CD14-positive monocyte (primary cell): ENCODE results near the gene HNF1B. TPM values are rescaled to one million over a fixed set of nuclear protein-coding genes. Genes with fewer than 3 reads are reported as not detected.

Source experiments
- DNase-seq, 3 donors: peaks; one replicate each; pipeline ENCODE4 v3.0.0-alpha.2; 2011 to 2022
- H2AFZ ChIP-seq: 2 replicates; pipeline ENCODE4 v1.6.0; 2012; ENCODE audit warnings: mild to moderate bottlenecking, low read depth, low read length, inconsistent platforms; ENCODE audit not compliant: insufficient read depth, poor library complexity, severe bottlenecking
- H3K27ac ChIP-seq, 2 donors: 1 replicate in 1 of 2; 2 replicates in 1 of 2; pipeline ENCODE4 v1.5.1; 2012 to 2013; ENCODE audit warnings: low read length in 2 of 2, control low read depth in 1 of 2, inconsistent platforms in 1 of 2, low read depth in 1 of 2, mild to moderate bottlenecking in 1 of 2
- H3K27me3 ChIP-seq, 2 donors: one replicate each; pipeline versions ENCODE4 v1.6.0 to v1.6.1; 2011 to 2013; ENCODE audit warnings: low read length in 2 of 2; ENCODE audit not compliant: control insufficient read depth in 2 of 2, insufficient read depth in 2 of 2
- H3K36me3 ChIP-seq, 2 donors: replicated peaks in 1 of 2; 1 replicate in 1 of 2; 2 replicates in 1 of 2; pipeline versions ENCODE4 v1.5.1 to v1.6.1; 2012 to 2013; ENCODE audit warnings: low read length in 2 of 2, control low read depth in 1 of 2, inconsistent platforms in 1 of 2, mild to moderate bottlenecking in 1 of 2; ENCODE audit not compliant: insufficient read depth in 2 of 2, control insufficient read depth in 1 of 2
- H3K4me1 ChIP-seq, 2 donors: 1 replicate in 1 of 2; 2 replicates in 1 of 2; pipeline versions ENCODE4 v1.5.1 to v1.6.1; 2012 to 2013; ENCODE audit warnings: low read length in 2 of 2, control low read depth in 1 of 2, inconsistent platforms in 1 of 2, mild to moderate bottlenecking in 1 of 2, moderate library complexity in 1 of 2; ENCODE audit not compliant: insufficient read depth in 2 of 2, control insufficient read depth in 1 of 2
- H3K4me2 ChIP-seq: replicated peaks from 2 replicates; pipeline ENCODE3; 2012; ENCODE audit warnings: low read length, moderate library complexity, mild to moderate bottlenecking; ENCODE audit not compliant: poor library complexity, severe bottlenecking; ENCODE audit errors: extremely low read depth
- H3K4me3 ChIP-seq, 3 experiments: fragments of 200-600 bp in 1 of 3; sonication (generic) in 1 of 3; replicated peaks in 1 of 3; 1 replicate in 2 of 3; 2 replicates in 1 of 3; pipeline ENCODE4 v1.5.1; 2011 to 2013; ENCODE audit warnings: low read length in 3 of 3, mild to moderate bottlenecking in 3 of 3, control low read depth in 2 of 3, low read depth in 2 of 3, inconsistent platforms in 1 of 3, moderate library complexity in 1 of 3
- H3K79me2 ChIP-seq: 2 replicates; pipeline ENCODE4 v1.6.0; 2012; ENCODE audit warnings: mild to moderate bottlenecking, control low read depth, inconsistent platforms, low read length, moderate library complexity; ENCODE audit not compliant: insufficient read depth
- H3K9ac ChIP-seq: 2 replicates; pipeline ENCODE4 v1.6.0; 2017; ENCODE audit warnings: low read length, mild to moderate bottlenecking; ENCODE audit not compliant: insufficient read depth, poor library complexity, severe bottlenecking
- H3K9me3 ChIP-seq, 2 donors: replicated peaks in 1 of 2; 1 replicate in 1 of 2; 2 replicates in 1 of 2; pipeline versions ENCODE4 v1.5.1 to v1.6.1; 2012 to 2013; ENCODE audit warnings: low read length in 2 of 2, control low read depth in 1 of 2; ENCODE audit not compliant: control insufficient read depth in 1 of 2, insufficient read depth in 1 of 2
- H4K20me1 ChIP-seq: 2 replicates; pipeline ENCODE4 v1.6.0; 2012; ENCODE audit warnings: mild to moderate bottlenecking, low read length, control low read depth, moderate library complexity; ENCODE audit not compliant: insufficient read depth
- H3K27ac Mint-ChIP-seq, 7 donors: one replicate each; pipeline ENCODE4 v1.8.0; 2020; ENCODE audit warnings: mild to moderate bottlenecking in 7 of 7, mixed read lengths in 7 of 7, moderate library complexity in 6 of 7, inconsistent platforms in 2 of 7
- H3K27me3 Mint-ChIP-seq, 3 donors: one replicate each; pipeline ENCODE4 v1.8.0; 2021 to 2022; ENCODE audit warnings: low read depth in 3 of 3, mild to moderate bottlenecking in 3 of 3, mixed read lengths in 3 of 3, moderate library complexity in 3 of 3, inconsistent platforms in 1 of 3
- H3K36me3 Mint-ChIP-seq, 2 donors: one replicate each; pipeline ENCODE4 v1.8.0; 2020; ENCODE audit warnings: mixed read lengths in 2 of 2, inconsistent platforms in 1 of 2, mild to moderate bottlenecking in 1 of 2
- H3K4me1 Mint-ChIP-seq: one replicate; pipeline ENCODE4 v1.8.0; 2020; ENCODE audit warnings: mild to moderate bottlenecking, mixed read lengths
- H3K4me3 Mint-ChIP-seq, 2 donors: one replicate each; pipeline ENCODE4 v1.8.0; 2020; ENCODE audit warnings: mild to moderate bottlenecking in 2 of 2, mixed read lengths in 2 of 2, moderate library complexity in 1 of 2
- H3K9me3 Mint-ChIP-seq, 7 donors: one replicate each; pipeline ENCODE4 v1.8.0; 2020 to 2022; ENCODE audit warnings: mixed read lengths in 7 of 7, mild to moderate bottlenecking in 6 of 7, moderate library complexity in 6 of 7, inconsistent platforms in 2 of 7
- WGBS: methylation state at CpG from one replicate; pipeline ENCODE4 v1.1.5; 2013; ENCODE audit warnings: missing lambda C conversion rate; ENCODE audit not compliant: insufficient coverage; 5-methylcytosine and 5-hydroxymethylcytosine counted together
- intact Hi-C, 2 donors: fragments of 100-400 bp; cut with micrococcal nuclease; formaldehyde crosslinking; loops; one replicate each; pipeline versions ENCODE4 v1.15.0 to v1.15.1; 2023
- polyA plus RNA-seq, 3 donors: library from polyadenylated mRNA; depleted of rRNA in 1 of 3; unstranded in 2 of 3; stranded (reverse) in 1 of 3; fragments of 300-500 nt in 2 of 3; fragments of >200 nt in 1 of 3; fragmentation: Illumina TruSeq in 2 of 3; gene quantifications; 1 replicate in 2 of 3; 2 replicates in 1 of 3; pipeline ENCODE4 v1.2.3, GENCODE V29; 2012 to 2021
- TF ChIP-seq, protein P1 (sequence below): fragments of 200-600 bp; IDR thresholded peaks from one replicate; pipeline ENCODE4 v1.8.0; 2022; ENCODE audit warnings: antibody characterized with exemption, mild to moderate bottlenecking

The HNF1B gene
- polyA plus RNA-seq, 3 donors = not detected

DNA sequence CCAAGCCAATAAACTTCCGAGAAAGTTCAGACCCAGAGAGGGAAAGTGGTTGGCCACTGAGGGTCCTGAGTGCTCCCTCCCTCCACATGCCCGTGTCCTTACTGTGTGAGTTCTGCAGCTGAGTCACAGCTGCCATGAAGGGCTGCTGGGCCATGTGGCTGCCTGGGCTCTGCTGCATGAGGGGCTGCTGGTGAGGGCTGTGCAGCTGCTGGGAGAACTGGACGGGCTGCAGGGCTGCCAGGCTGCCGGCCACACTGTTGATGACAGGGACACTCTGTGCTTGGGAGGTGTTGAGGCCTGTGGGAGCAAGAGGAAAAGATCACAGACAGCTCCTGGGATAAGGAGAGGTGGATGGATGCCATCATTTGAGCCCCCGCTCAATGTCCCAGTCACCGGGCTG, 44.0 kb downstream of the HNF1B start:
- Histone ChIP-seq H3K27ac (no peak overlapping the region), H3K79me2 (no peaks in the 10 kb centered on the region), H3K4me1 (peaks cover 0 to 3% of the 10 kb centered on the region in 2 donors), H3K36me3 (no peaks in the 10 kb centered on the region), H3K4me3 (no peak overlapping the region), H4K20me1 (no peaks in the 10 kb centered on the region), H3K27me3 (peaks cover 0 to 4% of the 10 kb centered on the region in 2 donors), H2AFZ (no peak overlapping the region), H3K4me2 (no peak overlapping the region), H3K9me3 (no peaks in the 10 kb centered on the region), H3K9ac (no peak overlapping the region)
- H3K27ac Mint-ChIP-seq = no peak overlapping the region
- H3K4me3 Mint-ChIP-seq = no peak overlapping the region
- intact Hi-C loops = loop anchor here (5.0 to 10.0 kb wide), 3 partner anchors 64 to 144 kb away; no protein-coding TSS in a partner anchor
- no peaks in the 10 kb centered on the region for H3K9me3 Mint-ChIP-seq
- peaks cover 12 to 14% (median 14%) of the 10 kb centered on the region in 3 donors for H3K27me3 Mint-ChIP-seq
- peaks cover 2% of the 10 kb centered on the region for H3K4me1 Mint-ChIP-seq
- TF ChIP-seq, protein P1, sequence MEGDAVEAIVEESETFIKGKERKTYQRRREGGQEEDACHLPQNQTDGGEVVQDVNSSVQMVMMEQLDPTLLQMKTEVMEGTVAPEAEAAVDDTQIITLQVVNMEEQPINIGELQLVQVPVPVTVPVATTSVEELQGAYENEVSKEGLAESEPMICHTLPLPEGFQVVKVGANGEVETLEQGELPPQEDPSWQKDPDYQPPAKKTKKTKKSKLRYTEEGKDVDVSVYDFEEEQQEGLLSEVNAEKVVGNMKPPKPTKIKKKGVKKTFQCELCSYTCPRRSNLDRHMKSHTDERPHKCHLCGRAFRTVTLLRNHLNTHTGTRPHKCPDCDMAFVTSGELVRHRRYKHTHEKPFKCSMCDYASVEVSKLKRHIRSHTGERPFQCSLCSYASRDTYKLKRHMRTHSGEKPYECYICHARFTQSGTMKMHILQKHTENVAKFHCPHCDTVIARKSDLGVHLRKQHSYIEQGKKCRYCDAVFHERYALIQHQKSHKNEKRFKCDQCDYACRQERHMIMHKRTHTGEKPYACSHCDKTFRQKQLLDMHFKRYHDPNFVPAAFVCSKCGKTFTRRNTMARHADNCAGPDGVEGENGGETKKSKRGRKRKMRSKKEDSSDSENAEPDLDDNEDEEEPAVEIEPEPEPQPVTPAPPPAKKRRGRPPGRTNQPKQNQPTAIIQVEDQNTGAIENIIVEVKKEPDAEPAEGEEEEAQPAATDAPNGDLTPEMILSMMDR = no peak
- H3K36me3 Mint-ChIP-seq = no peaks in the 10 kb centered on the region
- WGBS = 73% methylated on average over 3 of the region's 6 CpGs
- DNase-seq = no peak

- no peak for DNase-seq
- H4K20me1 ChIP-seq = no peaks in the 10 kb centered on the region
- H3K9ac ChIP-seq = no peak overlapping the region
- no peaks in the 10 kb centered on the region for H3K9me3 Mint-ChIP-seq
- no peak overlapping the region for H3K4me3 Mint-ChIP-seq
- no peak overlapping the region for H3K4me2 ChIP-seq
- H3K4me1 Mint-ChIP-seq = peaks cover 3% of the 10 kb centered on the region
- no peak overlapping the region for H3K27ac ChIP-seq
- H3K79me2 ChIP-seq = no peaks in the 10 kb centered on the region
- H3K27me3 Mint-ChIP-seq = peaks cover 8 to 10% (median 8%) of the 10 kb centered on the region in 3 donors
- WGBS = 98% methylated on average over 7 of the region's 10 CpGs
- intact Hi-C loops = no loop called here
- H3K4me1 ChIP-seq = peaks cover 0 to 3% of the 10 kb centered on the region in 2 donors
- H3K36me3 Mint-ChIP-seq = no peaks in the 10 kb centered on the region
- no peaks in the 10 kb centered on the region for H3K36me3 ChIP-seq
- no peak overlapping the region for H2AFZ ChIP-seq
- no peak overlapping the region for H3K4me3 ChIP-seq
- TF ChIP-seq, protein P1 = no peak
- peaks cover 0 to 4% of the 10 kb centered on the region in 2 donors for H3K27me3 ChIP-seq
- H3K27ac Mint-ChIP-seq = no peak overlapping the region
- no peaks in the 10 kb centered on the region for H3K9me3 ChIP-seq
Observed at GRCh38 chr17:37699285-37699973, 45.4 kb downstream of the HNF1B start.
